ENCODE measurements around the gene AWAT2.

The AWAT2 gene

GRCh38 chrX:70042399-70043371 lies 7.1 kb downstream of the AWAT2 start:
- in situ Hi-C loops (cut with HindIII; ENCODE audit: low sequenced_read_pairs): no loop called here

GRCh38 chrX:70041993-70042392 lies 7.7 kb downstream of the AWAT2 start:
- in situ Hi-C loops (cut with HindIII; ENCODE audit: low sequenced_read_pairs): no loop called here

- in situ Hi-C loops (cut with HindIII; ENCODE audit: low sequenced_read_pairs): no loop called here
Observed at GRCh38 chrX:70039758-70040157, 10.0 kb downstream of the AWAT2 start.

GRCh38 chrX:70038951-70039350 lies 10.8 kb downstream of the AWAT2 start:
- in situ Hi-C loops (cut with HindIII; ENCODE audit: low sequenced_read_pairs): no loop called here

GRCh38 chrX:70038515-70038914 lies 11.2 kb downstream of the AWAT2 start:
- in situ Hi-C loops (cut with HindIII; ENCODE audit: low sequenced_read_pairs): no loop called here

GRCh38 chrX:70034646-70035045 lies 15.1 kb downstream of the AWAT2 start:
- in situ Hi-C loops (cut with HindIII; ENCODE audit: low sequenced_read_pairs): no loop called here

- in situ Hi-C loops (cut with HindIII; ENCODE audit: low sequenced_read_pairs): no loop called here
Observed at GRCh38 chrX:70033348-70034051, 16.2 kb downstream of the AWAT2 start.

GRCh38 chrX:70032792-70033191 lies 16.9 kb downstream of the AWAT2 start:
- in situ Hi-C loops (cut with HindIII; ENCODE audit: low sequenced_read_pairs): no loop called here

- in situ Hi-C loops (cut with HindIII; ENCODE audit: low sequenced_read_pairs): no loop called here
Observed at GRCh38 chrX:70030301-70030767, 19.4 kb downstream of the AWAT2 start.

GRCh38 chrX:70029863-70030262 lies 19.9 kb downstream of the AWAT2 start:
- in situ Hi-C loops (cut with HindIII; ENCODE audit: low sequenced_read_pairs): no loop called here

GRCh38 chrX:70026851-70027200 lies 22.9 kb downstream of the AWAT2 start:
- in situ Hi-C loops (cut with HindIII; ENCODE audit: low sequenced_read_pairs): no loop called here

- in situ Hi-C loops (cut with HindIII; ENCODE audit: low sequenced_read_pairs): no loop called here
Observed at GRCh38 chrX:70026112-70026850, 23.5 kb downstream of the AWAT2 start.

- in situ Hi-C loops (cut with HindIII; ENCODE audit: low sequenced_read_pairs): no loop called here
Observed at GRCh38 chrX:70025464-70025863, 24.3 kb downstream of the AWAT2 start.

GRCh38 chrX:70022616-70023015 lies 27.1 kb downstream of the AWAT2 start:
- in situ Hi-C loops (cut with HindIII; ENCODE audit: low sequenced_read_pairs): no loop called here

- in situ Hi-C loops (cut with HindIII; ENCODE audit: low sequenced_read_pairs): no loop called here
Observed at GRCh38 chrX:70016513-70016912, 33.2 kb downstream of the AWAT2 start.

GRCh38 chrX:70013466-70014381 lies 36.0 kb downstream of the AWAT2 start:
- in situ Hi-C loops (cut with HindIII; ENCODE audit: low sequenced_read_pairs): no loop called here

GRCh38 chrX:70012756-70013155 lies 37.0 kb downstream of the AWAT2 start:
- in situ Hi-C loops (cut with HindIII; ENCODE audit: low sequenced_read_pairs): no loop called here

GRCh38 chrX:70009970-70010369 lies 39.8 kb downstream of the AWAT2 start:
- in situ Hi-C loops (cut with HindIII; ENCODE audit: low sequenced_read_pairs): no loop called here

GRCh38 chrX:70009049-70009448 lies 40.7 kb downstream of the AWAT2 start:
- in situ Hi-C loops (cut with HindIII; ENCODE audit: low sequenced_read_pairs): no loop called here

GRCh38 chrX:70007946-70008345 lies 41.8 kb downstream of the AWAT2 start:
- in situ Hi-C loops (cut with HindIII; ENCODE audit: low sequenced_read_pairs): no loop called here
